Astrocyte (in vitro differentiated cells and primary cell): ENCODE measurements around the gene HEG1.

Experiments used
- EZH2 ChIP-seq: IDR thresholded peaks from 2 replicates; pipeline ENCODE4 v1.6.1; 2012; ENCODE audit warnings: mild to moderate bottlenecking, low read length, inconsistent platforms; ENCODE audit not compliant: insufficient read depth
- TF ChIP-seq, protein P1 (sequence below): IDR thresholded peaks from 2 replicates; pipeline ENCODE4 v1.5.1; 2011; ENCODE audit warnings: low read depth, mild to moderate bottlenecking, inconsistent platforms, low read length, moderate library complexity; ENCODE audit not compliant: insufficient read depth

GRCh38 chr3:125000661-125001060, 55.1 kb downstream of the HEG1 start:
- TF ChIP-seq, protein P1, sequence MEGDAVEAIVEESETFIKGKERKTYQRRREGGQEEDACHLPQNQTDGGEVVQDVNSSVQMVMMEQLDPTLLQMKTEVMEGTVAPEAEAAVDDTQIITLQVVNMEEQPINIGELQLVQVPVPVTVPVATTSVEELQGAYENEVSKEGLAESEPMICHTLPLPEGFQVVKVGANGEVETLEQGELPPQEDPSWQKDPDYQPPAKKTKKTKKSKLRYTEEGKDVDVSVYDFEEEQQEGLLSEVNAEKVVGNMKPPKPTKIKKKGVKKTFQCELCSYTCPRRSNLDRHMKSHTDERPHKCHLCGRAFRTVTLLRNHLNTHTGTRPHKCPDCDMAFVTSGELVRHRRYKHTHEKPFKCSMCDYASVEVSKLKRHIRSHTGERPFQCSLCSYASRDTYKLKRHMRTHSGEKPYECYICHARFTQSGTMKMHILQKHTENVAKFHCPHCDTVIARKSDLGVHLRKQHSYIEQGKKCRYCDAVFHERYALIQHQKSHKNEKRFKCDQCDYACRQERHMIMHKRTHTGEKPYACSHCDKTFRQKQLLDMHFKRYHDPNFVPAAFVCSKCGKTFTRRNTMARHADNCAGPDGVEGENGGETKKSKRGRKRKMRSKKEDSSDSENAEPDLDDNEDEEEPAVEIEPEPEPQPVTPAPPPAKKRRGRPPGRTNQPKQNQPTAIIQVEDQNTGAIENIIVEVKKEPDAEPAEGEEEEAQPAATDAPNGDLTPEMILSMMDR, result no peak
- no peak for TF ChIP-seq EZH2
